ENCODE results near the gene ADAMTS2. TPM values are rescaled to one million over a fixed set of nuclear protein-coding genes. Genes with fewer than 3 reads are reported as not detected.

ADAMTS2 gene
- total RNA-seq, 1 donor from 2014 or later: 18.8 TPM

DNA sequence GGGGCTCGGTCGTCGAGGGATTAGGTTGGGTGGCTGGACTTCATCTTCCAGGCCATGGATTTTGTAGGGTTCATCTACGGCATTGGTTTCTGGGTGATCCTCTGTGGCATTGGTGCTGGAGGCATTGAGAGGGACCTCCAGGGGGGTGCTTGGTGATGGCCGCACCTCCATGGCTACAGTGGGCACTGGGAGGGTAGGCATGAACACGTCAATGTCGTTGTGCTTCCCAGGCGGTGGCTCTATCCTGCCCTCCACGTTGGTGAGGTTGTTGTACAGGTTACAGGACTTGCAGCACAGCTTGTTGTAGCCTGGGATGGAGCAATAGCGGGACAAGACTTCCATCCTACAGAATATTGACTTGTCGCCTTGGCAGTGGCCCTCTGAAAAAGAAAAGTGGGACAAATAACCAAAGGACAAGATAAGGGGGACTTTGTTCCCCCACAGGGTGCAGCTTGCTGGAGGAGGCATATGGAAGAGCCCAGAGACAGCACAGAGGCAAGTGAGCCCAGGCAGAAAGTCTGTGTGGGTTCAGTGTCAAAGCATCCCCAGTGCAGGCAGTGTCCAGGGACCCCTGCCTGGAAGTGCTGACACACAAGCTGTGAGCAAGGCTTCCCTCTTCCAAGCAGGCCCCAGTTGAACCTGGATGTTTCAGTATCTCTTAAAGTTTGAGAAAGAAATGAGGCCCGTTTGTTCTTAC is 231.2 kb downstream of the ADAMTS2 start:
- Mint-ChIP-seq H3K9me3 (ENCODE audit: unreplicated experiment) (peaks cover 29% of the 10 kb centered on the region), H3K4me1 (ENCODE audit: low read depth, unreplicated experiment) (no peaks in the 10 kb centered on the region), H3K27me3 (ENCODE audit: low read depth, unreplicated experiment) (no peaks in the 10 kb centered on the region), H3K27ac (ENCODE audit: unreplicated experiment) (no peak overlapping the region), H3K4me3 (ENCODE audit: unreplicated experiment) (no peak overlapping the region), H3K36me3 (ENCODE audit: low read depth, unreplicated experiment) (peaks cover 6% of the 10 kb centered on the region)
- no peak overlapping the region for H2AFZ ChIP-seq (ENCODE audit: low read depth, low read length)
- no peak for FAIRE-seq
- H3K36me3 ChIP-seq (ENCODE audit: insufficient read depth, low read length): no peaks in the 10 kb centered on the region
- H3K27me3 ChIP-seq (ENCODE audit: insufficient read depth, low read length): no peaks in the 10 kb centered on the region
- no peak overlapping the region for H3K4me2 ChIP-seq (ENCODE audit: low read length)
- no peaks in the 10 kb centered on the region for H3K79me2 ChIP-seq (ENCODE audit: insufficient read depth, low read length)
- no peak for DNase-seq (ENCODE audit: low read depth)
- H4K20me1 ChIP-seq (ENCODE audit: insufficient read depth, low read length): no peaks in the 10 kb centered on the region
- H3K9me3 ChIP-seq (ENCODE audit: insufficient read depth, low read depth, low read length): peaks cover 9% of the 10 kb centered on the region
- no peak overlapping the region for H3K9ac ChIP-seq (ENCODE audit: low read length)
- no peak overlapping the region for H3K4me3 ChIP-seq (ENCODE audit: insufficient read depth, low read depth, low read length)
- H3K27ac ChIP-seq (ENCODE audit: low read depth, low read length): no peak overlapping the region
- TF ChIP-seq, protein P1, sequence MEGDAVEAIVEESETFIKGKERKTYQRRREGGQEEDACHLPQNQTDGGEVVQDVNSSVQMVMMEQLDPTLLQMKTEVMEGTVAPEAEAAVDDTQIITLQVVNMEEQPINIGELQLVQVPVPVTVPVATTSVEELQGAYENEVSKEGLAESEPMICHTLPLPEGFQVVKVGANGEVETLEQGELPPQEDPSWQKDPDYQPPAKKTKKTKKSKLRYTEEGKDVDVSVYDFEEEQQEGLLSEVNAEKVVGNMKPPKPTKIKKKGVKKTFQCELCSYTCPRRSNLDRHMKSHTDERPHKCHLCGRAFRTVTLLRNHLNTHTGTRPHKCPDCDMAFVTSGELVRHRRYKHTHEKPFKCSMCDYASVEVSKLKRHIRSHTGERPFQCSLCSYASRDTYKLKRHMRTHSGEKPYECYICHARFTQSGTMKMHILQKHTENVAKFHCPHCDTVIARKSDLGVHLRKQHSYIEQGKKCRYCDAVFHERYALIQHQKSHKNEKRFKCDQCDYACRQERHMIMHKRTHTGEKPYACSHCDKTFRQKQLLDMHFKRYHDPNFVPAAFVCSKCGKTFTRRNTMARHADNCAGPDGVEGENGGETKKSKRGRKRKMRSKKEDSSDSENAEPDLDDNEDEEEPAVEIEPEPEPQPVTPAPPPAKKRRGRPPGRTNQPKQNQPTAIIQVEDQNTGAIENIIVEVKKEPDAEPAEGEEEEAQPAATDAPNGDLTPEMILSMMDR (IDR thresholded peaks at IDR 0.05; ENCODE audit: insufficient read depth, low read depth, low read length): no peak
- TF ChIP-seq EZH2 (IDR thresholded peaks at IDR 0.05; ENCODE audit: insufficient read depth, low read length): no peak
- H3K4me1 ChIP-seq (ENCODE audit: insufficient read depth, low read length): no peaks in the 10 kb centered on the region

DNA sequence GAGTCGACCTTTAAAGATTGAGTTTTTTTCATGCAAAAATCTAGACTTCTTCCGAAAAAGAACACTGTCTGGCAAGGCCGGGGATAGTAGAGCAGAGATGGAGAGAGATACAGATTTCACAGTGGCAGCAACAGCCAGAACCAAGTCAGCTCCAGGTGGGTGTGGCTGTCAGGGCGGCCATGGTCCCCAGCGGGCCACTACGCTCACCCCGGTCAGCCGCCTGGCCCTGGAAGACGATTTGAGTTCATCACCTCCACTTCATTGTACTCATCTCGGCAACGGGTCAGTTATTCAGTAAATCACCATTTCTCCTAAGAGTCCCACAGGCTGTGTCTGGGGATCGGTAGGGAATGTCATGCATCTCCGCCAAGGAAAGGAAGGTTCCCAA is 232.1 kb downstream of the ADAMTS2 start:
- Histone ChIP-seq H3K27ac (ENCODE audit: low read depth, low read length) (no peak overlapping the region), H3K4me3 (ENCODE audit: insufficient read depth, low read depth, low read length) (no peak overlapping the region), H3K9me3 (ENCODE audit: insufficient read depth, low read depth, low read length) (peaks cover 9% of the 10 kb centered on the region), H3K4me1 (ENCODE audit: insufficient read depth, low read length) (no peaks in the 10 kb centered on the region), H3K27me3 (ENCODE audit: insufficient read depth, low read length) (no peaks in the 10 kb centered on the region), H3K36me3 (ENCODE audit: insufficient read depth, low read length) (no peaks in the 10 kb centered on the region), H3K9ac (ENCODE audit: low read length) (no peak overlapping the region), H2AFZ (ENCODE audit: low read depth, low read length) (no peak overlapping the region), H4K20me1 (ENCODE audit: insufficient read depth, low read length) (no peaks in the 10 kb centered on the region), H3K79me2 (ENCODE audit: insufficient read depth, low read length) (no peaks in the 10 kb centered on the region), H3K4me2 (ENCODE audit: low read length) (no peak overlapping the region)
- FAIRE-seq: no peak
- H3K27ac Mint-ChIP-seq (ENCODE audit: unreplicated experiment): no peak overlapping the region
- H3K27me3 Mint-ChIP-seq (ENCODE audit: low read depth, unreplicated experiment): no peaks in the 10 kb centered on the region
- no peak overlapping the region for H3K4me3 Mint-ChIP-seq (ENCODE audit: unreplicated experiment)
- TF ChIP-seq, protein P1 (IDR thresholded peaks at IDR 0.05; ENCODE audit: insufficient read depth, low read depth, low read length): no peak
- no peak for TF ChIP-seq EZH2 (IDR thresholded peaks at IDR 0.05; ENCODE audit: insufficient read depth, low read length)
- peaks cover 31% of the 10 kb centered on the region for H3K9me3 Mint-ChIP-seq (ENCODE audit: unreplicated experiment)
- no peaks in the 10 kb centered on the region for H3K4me1 Mint-ChIP-seq (ENCODE audit: low read depth, unreplicated experiment)
- peaks cover 6% of the 10 kb centered on the region for H3K36me3 Mint-ChIP-seq (ENCODE audit: low read depth, unreplicated experiment)
- no peak for DNase-seq (ENCODE audit: low read depth)

DNA sequence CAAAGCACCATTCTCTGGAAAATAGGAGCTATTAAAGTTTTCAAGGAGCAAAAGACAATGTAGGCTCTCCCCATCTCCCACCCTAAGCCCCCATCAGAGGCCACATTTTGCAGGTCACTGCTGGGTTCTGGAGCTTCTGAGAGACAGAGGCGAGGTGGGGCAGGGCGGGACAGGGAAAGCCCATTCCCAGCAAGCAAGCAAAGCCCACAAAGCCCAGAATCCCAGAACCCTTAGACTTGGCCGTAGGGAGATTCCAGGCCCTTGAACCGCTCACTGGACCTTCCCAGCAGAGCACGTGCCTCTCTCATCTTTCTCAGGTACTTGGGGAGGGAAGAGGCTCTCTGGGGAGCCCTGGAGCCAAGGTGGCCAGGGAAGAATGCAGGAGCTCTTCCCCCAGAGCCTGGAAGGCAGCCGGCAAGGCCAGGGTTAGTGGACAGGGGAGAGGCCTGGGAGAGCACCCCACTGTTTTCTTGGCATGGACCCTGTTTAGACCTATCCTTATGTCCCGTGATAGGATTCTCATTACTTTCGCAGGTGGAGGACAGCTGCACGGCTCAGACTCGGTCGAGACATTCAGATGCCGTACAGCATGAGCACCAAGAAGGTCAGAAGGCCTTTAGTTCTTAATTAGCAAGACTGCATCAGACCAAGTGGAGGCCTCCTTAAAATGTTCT is 232.7 kb downstream of the ADAMTS2 start:
- Histone ChIP-seq H3K79me2 (ENCODE audit: insufficient read depth, low read length) (no peaks in the 10 kb centered on the region), H3K4me2 (ENCODE audit: low read length) (no peak overlapping the region), H3K4me1 (ENCODE audit: insufficient read depth, low read length) (no peaks in the 10 kb centered on the region), H2AFZ (ENCODE audit: low read depth, low read length) (no peak overlapping the region), H3K36me3 (ENCODE audit: insufficient read depth, low read length) (no peaks in the 10 kb centered on the region), H3K9me3 (ENCODE audit: insufficient read depth, low read depth, low read length) (peaks cover 6% of the 10 kb centered on the region), H3K27me3 (ENCODE audit: insufficient read depth, low read length) (no peaks in the 10 kb centered on the region), H3K27ac (ENCODE audit: low read depth, low read length) (no peak overlapping the region), H3K9ac (ENCODE audit: low read length) (no peak overlapping the region), H3K4me3 (ENCODE audit: insufficient read depth, low read depth, low read length) (no peak overlapping the region), H4K20me1 (ENCODE audit: insufficient read depth, low read length) (no peaks in the 10 kb centered on the region)
- Mint-ChIP-seq H3K4me3 (ENCODE audit: unreplicated experiment) (no peak overlapping the region), H3K4me1 (ENCODE audit: low read depth, unreplicated experiment) (no peaks in the 10 kb centered on the region), H3K9me3 (ENCODE audit: unreplicated experiment) (peaks cover 28% of the 10 kb centered on the region), H3K36me3 (ENCODE audit: low read depth, unreplicated experiment) (peaks cover 6% of the 10 kb centered on the region), H3K27me3 (ENCODE audit: low read depth, unreplicated experiment) (no peaks in the 10 kb centered on the region), H3K27ac (ENCODE audit: unreplicated experiment) (no peak overlapping the region)
- TF ChIP-seq, protein P1 (IDR thresholded peaks at IDR 0.05; ENCODE audit: insufficient read depth, low read depth, low read length): no peak
- TF ChIP-seq EZH2 (IDR thresholded peaks at IDR 0.05; ENCODE audit: insufficient read depth, low read length): no peak
- no peak for FAIRE-seq
- DNase-seq (ENCODE audit: low read depth): no peak

Data from astrocyte (in vitro differentiated cells and primary cell).